HepG2 (cell line): Measurements from ENCODE around the gene TRERF1. TPM values are rescaled to one million over a fixed set of nuclear protein-coding genes. Genes with fewer than 3 reads are reported as not detected.

Source experiments
- ATAC-seq: fragments of 200-7000 bp; cut with Tn5 transposase; 3 replicates; pipeline ENCODE4 v1.9.1; 2020; ENCODE audit warnings: mild to moderate bottlenecking, moderate library complexity
- BruUV-seq: library from RNA; stranded (reverse); fragments of 400-500 nt; replicated peaks from 2 replicates; lab custom pipeline; 2021; lab: Mats Ljungman, UMichigan
- CTCF ChIA-PET: fragments of 300-600 bp; formaldehyde crosslinking; extraction: SDS; loops from one replicate; lab custom pipeline; 2021; ENCODE audit warnings: low total read pairs, inconsistent platforms, low intra/inter-chr PET ratio; lab: Yijun Ruan, JAX
- POLR2A ChIA-PET: fragments of 350-600 bp; sonication (Branson Sonifier 250); formaldehyde crosslinking; loops from one replicate; lab custom pipeline; 2020; ENCODE audit warnings: antibody characterized with exemption, inconsistent platforms; lab: Yijun Ruan, JAX
- DNase-seq: peaks from one replicate; pipeline ENCODE4 v3.0.0-alpha.2; 2015; ENCODE audit warnings: low spot score
- FAIRE-seq: peaks from 3 replicates; lab custom pipeline; 2011; peaks lifted over from hg19 to GRCh38; lab: Jason Lieb, UNC
- H2AFZ ChIP-seq: one replicate; pipeline ENCODE4 v1.6.1; 2011; ENCODE audit warnings: low read length, inconsistent platforms
- H3K27ac ChIP-seq: fragments of 300-600 bp; 3 replicates; pipeline ENCODE4 v1.8.0; 2011; ENCODE audit warnings: mixed run types, mild to moderate bottlenecking, mixed read lengths, low read length, inconsistent platforms; ENCODE audit not compliant: insufficient read depth; ENCODE audit errors: extremely low read length
- H3K27me3 ChIP-seq, 2 experiments: fragments of 200-600 bp in 1 of 2; 2 replicates in 1 of 2; 3 replicates in 1 of 2; pipeline versions ENCODE4 v1.6.0 to v1.8.0; 2011; ENCODE audit warnings: low read length in 2 of 2, mild to moderate bottlenecking in 2 of 2, moderate library complexity in 2 of 2, inconsistent platforms in 1 of 2; ENCODE audit not compliant: insufficient read depth in 2 of 2, control insufficient read depth in 1 of 2
- H3K36me3 ChIP-seq, 2 experiments: fragments of 200-600 bp in 1 of 2; replicated peaks in 1 of 2; 2 replicates in 1 of 2; 3 replicates in 1 of 2; pipeline versions ENCODE4 v1.5.1 to v1.8.0; 2011; ENCODE audit warnings: low read length in 2 of 2, inconsistent platforms in 1 of 2; ENCODE audit not compliant: insufficient read depth in 2 of 2, control insufficient read depth in 1 of 2
- H3K4me1 ChIP-seq: 2 replicates; pipeline ENCODE4 v1.5.1; 2012; ENCODE audit warnings: low read length, inconsistent platforms; ENCODE audit not compliant: insufficient read depth
- H3K4me2 ChIP-seq: 2 replicates; pipeline ENCODE4 v1.6.0; 2011; ENCODE audit warnings: low read depth, low read length, inconsistent platforms
- H3K4me3 ChIP-seq, 3 experiments: fragments of 200-600 bp in 1 of 3; sonication (generic), shearing (Covaris generic) in 1 of 3; replicated peaks in 1 of 3; 2 replicates each; pipeline ENCODE4 v1.5.1; 2011 to 2016; ENCODE audit warnings: low read length in 3 of 3, inconsistent platforms in 2 of 3, low read depth in 2 of 3, mild to moderate bottlenecking in 2 of 3, control low read depth in 1 of 3, mixed read lengths in 1 of 3; ENCODE audit not compliant: insufficient read depth in 1 of 3
- H3K79me2 ChIP-seq: one replicate; pipeline ENCODE4 v1.6.1; 2011; ENCODE audit warnings: low read length, inconsistent platforms; ENCODE audit not compliant: insufficient read depth
- H3K9ac ChIP-seq: 2 replicates; pipeline ENCODE4 v1.6.0; 2011; ENCODE audit warnings: mild to moderate bottlenecking, low read depth, low read length, inconsistent platforms; ENCODE audit not compliant: insufficient read depth
- H3K9me3 ChIP-seq: 2 replicates; pipeline ENCODE4 v1.5.1; 2012; ENCODE audit warnings: mild to moderate bottlenecking, low read length
- H4K20me1 ChIP-seq: 2 replicates; pipeline ENCODE4 v1.6.0; 2011; ENCODE audit warnings: inconsistent platforms, mild to moderate bottlenecking, low read length, moderate library complexity; ENCODE audit not compliant: insufficient read depth
- DPF2 ChIP-seq: sonication (generic); formaldehyde crosslinking; IDR thresholded peaks from 2 replicates; pipeline ENCODE4 v1.4.0; 2020; ENCODE audit warnings: mild to moderate bottlenecking, low read depth, missing genetic modification reagents, borderline replicate concordance
- IRF2 ChIP-seq: IDR thresholded peaks from 2 replicates; pipeline ENCODE4 v1.6.1; 2018; ENCODE audit warnings: missing genetic modification reagents, missing compliant biosample characterization
- NFKB2 ChIP-seq: sonication (generic); formaldehyde crosslinking; IDR thresholded peaks from 2 replicates; pipeline ENCODE4 v1.4.0; 2020; ENCODE audit warnings: missing genetic modification reagents, borderline replicate concordance
- NPAS2 ChIP-seq: sonication (generic); formaldehyde crosslinking; IDR thresholded peaks from 2 replicates; pipeline ENCODE4 v1.8.0; 2022; ENCODE audit warnings: mild to moderate bottlenecking, missing genetic modification reagents, borderline replicate concordance
- RFX1 ChIP-seq: fragments of 450-650 bp; IDR thresholded peaks from 2 replicates; pipeline ENCODE4 v1.6.1; 2017
- RFX3 ChIP-seq: IDR thresholded peaks from 2 replicates; pipeline ENCODE4 v1.6.1; 2016; ENCODE audit warnings: missing biosample characterization, missing genetic modification reagents
- SMARCC2 ChIP-seq: fragments of 450-650 bp; IDR thresholded peaks from 2 replicates; pipeline ENCODE4 v1.6.1; 2017; ENCODE audit warnings: antibody characterized with exemption, mild to moderate bottlenecking
- ZBTB38 ChIP-seq: sonication (generic); formaldehyde crosslinking; IDR thresholded peaks from 2 replicates; pipeline ENCODE4 v1.5.1; 2020; ENCODE audit warnings: mild to moderate bottlenecking, missing genetic modification reagents
- ZNF275 ChIP-seq: sonication (generic); formaldehyde crosslinking; IDR thresholded peaks from 2 replicates; pipeline ENCODE4 v1.8.0; 2022; ENCODE audit warnings: missing genetic modification reagents, mild to moderate bottlenecking, inconsistent platforms, borderline replicate concordance
- ZNF362 ChIP-seq: sonication (generic); formaldehyde crosslinking; IDR thresholded peaks from 2 replicates; pipeline ENCODE4 v1.4.0; 2020; ENCODE audit warnings: missing genetic modification reagents, mild to moderate bottlenecking, borderline replicate concordance
- WGBS: methylation state at CpG from one replicate; pipeline ENCODE4 v1.1.6; 2017; ENCODE audit warnings: low lambda C conversion rate; 5-methylcytosine and 5-hydroxymethylcytosine counted together
- in situ Hi-C: cut with HindIII; loops from 2 replicates; pipeline ENCODE4 v1.10.0; 2017; ENCODE audit warnings: low pct_unique_long_range_greater_than_20kb; ENCODE audit not compliant: extremely low pct_ligation_motif_present
- intact Hi-C: fragments of 100-400 bp; cut with micrococcal nuclease; formaldehyde crosslinking; loops from one replicate; pipeline ENCODE4 v1.10.0; 2022; ENCODE audit not compliant: unreplicated experiment
- polyA plus RNA-seq, 8 experiments: library from polyadenylated mRNA; depleted of rRNA in 3 of 8; stranded (reverse) in 7 of 8; unstranded in 1 of 8; fragments of >200 nt; fragmentation: Illumina TruSeq in 4 of 8; extraction: Trizol in 4 of 8; gene quantifications; 2 replicates each; pipeline versions ENCODE4 v1.2.1 to v1.2.3, GENCODE V29; 2011 to 2016; ENCODE audit warnings: low read depth in 4 of 8, missing spikeins in 1 of 8, mixed read lengths in 1 of 8; ENCODE audit not compliant: insufficient read depth in 1 of 8
- total RNA-seq, 5 experiments: library from RNA; depleted of rRNA; stranded (reverse); fragments of >200 nt; fragmentation: Illumina TruSeq; extraction: Trizol; gene quantifications; 2 replicates each; pipeline ENCODE4 v1.2.3, GENCODE V29; 2016; ENCODE audit warnings: low read depth in 1 of 5

TRERF1 gene
- total and polyA plus RNA-seq, 2 of the 13 experiments (the other 11 are each of a cell fraction or from before 2014, with no cell fraction given), result 0.02 TPM; not detected in 1

- Histone ChIP-seq H3K9me3 (no peaks in the 10 kb centered on the region), H3K79me2 (no peaks in the 10 kb centered on the region), H3K4me1 (peaks cover 43% of the 10 kb centered on the region), H2AFZ (no peak overlapping the region), H3K36me3 (no peaks in the 10 kb centered on the region), H3K4me3 (no peak overlapping the region), H3K27ac (no peak overlapping the region), H3K4me2 (no peak overlapping the region), H3K9ac (no peak overlapping the region), H4K20me1 (no peaks in the 10 kb centered on the region), H3K27me3 (no peaks in the 10 kb centered on the region)
- TF ChIP-seq RFX3 (CRISPR knock-in tag) (no peak), DPF2 (CRISPR knock-in tag) (no peak), ZNF362 (CRISPR knock-in tag) (no peak), NFKB2 (CRISPR knock-in tag) (no peak), NPAS2 (CRISPR knock-in tag) (no peak), ZNF275 (no peak), SMARCC2 (no peak), IRF2 (CRISPR knock-in tag) (no peak), ZBTB38 (no peak), RFX1 (no peak)
- WGBS, result 84% methylated on average over 15 of the region's 15 CpGs
- in situ Hi-C loops (loop anchor here (5.0 kb wide), 1 partner anchor 61 kb away; no protein-coding TSS in a partner anchor), intact Hi-C loops (no loop called here)
- ATAC-seq, result no peak
- POLR2A ChIA-PET, result interaction anchor here (2.5 kb wide), 1 partner anchor 11 kb away, joined by 9 read pairs; no protein-coding TSS in a partner anchor
- BruUV-seq, result no TSS peak
- no peak for DNase-seq
- CTCF ChIA-PET, result no interaction called here
- no peak for FAIRE-seq
Observed at GRCh38 chr6:42228305-42228704, 223.4 kb downstream of the TRERF1 start.
